Measurements from ENCODE around the gene HEATR1. TPM values are rescaled to one million over a fixed set of nuclear protein-coding genes. Genes with fewer than 3 reads are reported as not detected.
A peak's percentile ranks its signal among the peaks of the same experiment; 100 is the strongest.

HEATR1 gene
- total RNA-seq, 2 donors from 2014 or later: 51.8 to 65.4 TPM

GRCh38 chr1:236536540-236536939 lies 67.8 kb downstream of the HEATR1 start:
- Histone ChIP-seq H3K36me3 (ENCODE audit: control insufficient read depth, insufficient read depth, low read length) (no peaks in the 10 kb centered on the region), H3K4me1 (ENCODE audit: control insufficient read depth, insufficient read depth, low read length) (no peaks in the 10 kb centered on the region), H3K9ac (ENCODE audit: extremely low read depth, low read length, poor library complexity, severe bottlenecking) (no peak overlapping the region), H3K9me3 (ENCODE audit: control insufficient read depth, low read length) (no peaks in the 10 kb centered on the region), H3K27me3 (ENCODE audit: control insufficient read depth, insufficient read depth, low read length, poor library complexity, severe bottlenecking) (no peaks in the 10 kb centered on the region), H3K4me3 (ENCODE audit: low read length) (no peak overlapping the region), H3K27ac (ENCODE audit: low read depth, low read length) (no peak overlapping the region)
- Mint-ChIP-seq H3K4me1 (peaks cover 3% of the 10 kb centered on the region), H3K9me3 (no peaks in the 10 kb centered on the region), H3K4me3 (no peak overlapping the region), H3K27ac (no peak overlapping the region), H3K36me3 (ENCODE audit: low read depth) (peaks cover 5% of the 10 kb centered on the region), H3K27me3 (ENCODE audit: insufficient read depth) (no peaks in the 10 kb centered on the region)
- 86 to 92% methylated on average over 2 to 5 of the region's 5 CpGs for WGBS, 2 experiments (ENCODE audit: insufficient coverage in 1 of 2, insufficient read length in 1 of 2)
- peak; percentile 50 for DNase-seq
- TF ChIP-seq, protein P1, sequence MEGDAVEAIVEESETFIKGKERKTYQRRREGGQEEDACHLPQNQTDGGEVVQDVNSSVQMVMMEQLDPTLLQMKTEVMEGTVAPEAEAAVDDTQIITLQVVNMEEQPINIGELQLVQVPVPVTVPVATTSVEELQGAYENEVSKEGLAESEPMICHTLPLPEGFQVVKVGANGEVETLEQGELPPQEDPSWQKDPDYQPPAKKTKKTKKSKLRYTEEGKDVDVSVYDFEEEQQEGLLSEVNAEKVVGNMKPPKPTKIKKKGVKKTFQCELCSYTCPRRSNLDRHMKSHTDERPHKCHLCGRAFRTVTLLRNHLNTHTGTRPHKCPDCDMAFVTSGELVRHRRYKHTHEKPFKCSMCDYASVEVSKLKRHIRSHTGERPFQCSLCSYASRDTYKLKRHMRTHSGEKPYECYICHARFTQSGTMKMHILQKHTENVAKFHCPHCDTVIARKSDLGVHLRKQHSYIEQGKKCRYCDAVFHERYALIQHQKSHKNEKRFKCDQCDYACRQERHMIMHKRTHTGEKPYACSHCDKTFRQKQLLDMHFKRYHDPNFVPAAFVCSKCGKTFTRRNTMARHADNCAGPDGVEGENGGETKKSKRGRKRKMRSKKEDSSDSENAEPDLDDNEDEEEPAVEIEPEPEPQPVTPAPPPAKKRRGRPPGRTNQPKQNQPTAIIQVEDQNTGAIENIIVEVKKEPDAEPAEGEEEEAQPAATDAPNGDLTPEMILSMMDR (conservative IDR thresholded peaks at IDR 0.05): no peak

GRCh38 chr1:236535662-236536161 lies 68.6 kb downstream of the HEATR1 start:
- no peak overlapping the region for H3K27ac Mint-ChIP-seq

GRCh38 chr1:236535190-236535589 lies 69.1 kb downstream of the HEATR1 start:
- H3K27me3 ChIP-seq (ENCODE audit: control insufficient read depth, insufficient read depth, low read length, poor library complexity, severe bottlenecking): no peaks in the 10 kb centered on the region
- WGBS, 2 experiments (ENCODE audit: insufficient coverage in 1 of 2, insufficient read length in 1 of 2): 89% methylated on average over 1 of the region's 1 CpG; no CpG with 5 or more reads in 1 of the 2 experiments
- Mint-ChIP-seq H3K27ac (no peak overlapping the region), H3K27me3 (ENCODE audit: insufficient read depth) (no peaks in the 10 kb centered on the region), H3K36me3 (ENCODE audit: low read depth) (peaks cover 5% of the 10 kb centered on the region), H3K9me3 (no peaks in the 10 kb centered on the region), H3K4me1 (peaks cover 3% of the 10 kb centered on the region), H3K4me3 (no peak overlapping the region)
- TF ChIP-seq, protein P1 (conservative IDR thresholded peaks at IDR 0.05): no peak
- DNase-seq: no peak
- no peaks in the 10 kb centered on the region for H3K36me3 ChIP-seq (ENCODE audit: control insufficient read depth, insufficient read depth, low read length)
- no peaks in the 10 kb centered on the region for H3K9me3 ChIP-seq (ENCODE audit: control insufficient read depth, low read length)
- no peaks in the 10 kb centered on the region for H3K4me1 ChIP-seq (ENCODE audit: control insufficient read depth, insufficient read depth, low read length)
- no peak overlapping the region for H3K27ac ChIP-seq (ENCODE audit: low read depth, low read length)
- H3K9ac ChIP-seq (ENCODE audit: extremely low read depth, low read length, poor library complexity, severe bottlenecking): no peak overlapping the region
- no peak overlapping the region for H3K4me3 ChIP-seq (ENCODE audit: low read length)

More at GRCh38 chr1:236535662-236536161, 68.6 kb downstream of the HEATR1 start:
- no peaks in the 10 kb centered on the region for H3K9me3 ChIP-seq (ENCODE audit: control insufficient read depth, low read length)
- Mint-ChIP-seq H3K4me3 (no peak overlapping the region), H3K4me1 (peaks cover 3% of the 10 kb centered on the region), H3K27me3 (ENCODE audit: insufficient read depth) (no peaks in the 10 kb centered on the region), H3K9me3 (no peaks in the 10 kb centered on the region), H3K36me3 (ENCODE audit: low read depth) (peaks cover 5% of the 10 kb centered on the region)
- H3K9ac ChIP-seq (ENCODE audit: extremely low read depth, low read length, poor library complexity, severe bottlenecking): no peak overlapping the region
- no peaks in the 10 kb centered on the region for H3K27me3 ChIP-seq (ENCODE audit: control insufficient read depth, insufficient read depth, low read length, poor library complexity, severe bottlenecking)
- H3K36me3 ChIP-seq (ENCODE audit: control insufficient read depth, insufficient read depth, low read length): no peaks in the 10 kb centered on the region
- DNase-seq: no peak
- H3K27ac ChIP-seq (ENCODE audit: low read depth, low read length): peak overlapping the region; percentile 75
- H3K4me3 ChIP-seq (ENCODE audit: low read length): no peak overlapping the region
- no peaks in the 10 kb centered on the region for H3K4me1 ChIP-seq (ENCODE audit: control insufficient read depth, insufficient read depth, low read length)
- TF ChIP-seq, protein P1 (conservative IDR thresholded peaks at IDR 0.05): no peak
- WGBS, 2 experiments (ENCODE audit: insufficient coverage in 1 of 2, insufficient read length in 1 of 2): 94% methylated on average over 6 of the region's 6 CpGs
